Measurements from ENCODE around the gene YWHAE. TPM values are rescaled to one million over a fixed set of nuclear protein-coding genes. Genes with fewer than 3 reads are reported as not detected.

Gene YWHAE
- total RNA-seq, 1 experiment from 2014 or later: 537 TPM

DNA sequence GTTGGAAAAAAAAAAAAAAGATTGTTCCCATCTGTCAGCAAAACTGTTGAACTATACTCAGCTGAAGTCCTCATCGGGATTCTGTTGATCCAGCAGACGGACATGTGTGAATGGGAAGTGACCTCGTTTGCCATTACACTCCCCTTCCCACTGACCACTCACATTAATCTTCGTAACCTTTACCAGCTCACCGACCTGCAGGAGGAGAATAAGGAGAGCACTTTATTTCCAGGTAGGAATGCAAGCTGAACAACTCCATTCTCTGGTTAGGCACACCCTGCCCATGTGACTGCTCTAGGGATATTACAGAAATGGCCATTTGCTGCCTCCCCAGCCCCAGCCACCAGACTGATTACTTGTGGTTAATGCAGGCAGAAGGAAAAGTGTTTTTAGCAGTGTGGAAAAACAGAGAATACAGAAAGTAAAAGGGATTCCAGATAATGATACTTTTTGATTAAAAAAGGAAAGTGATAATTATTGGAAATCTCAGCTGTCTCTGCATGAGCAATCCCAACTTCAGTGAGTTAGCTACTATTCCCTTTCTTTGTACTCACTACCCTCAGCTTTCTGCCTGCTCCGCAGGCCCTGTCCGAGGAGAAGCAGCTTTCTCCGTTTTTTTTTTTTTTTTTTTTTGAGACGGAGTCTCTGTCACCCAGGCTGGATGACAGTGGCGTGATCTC is 23.6 kb upstream of the YWHAE start:
- H3K4me3 ChIP-seq (ENCODE audit: low read depth in 2 of 2, low read length in 2 of 2): no peak overlapping the region
- TF ChIP-seq TCF7L2 (IDR thresholded peaks at IDR 0.05; ENCODE audit: low read depth, low read length) (no peak), POLR2AphosphoS5 (IDR thresholded peaks at IDR 0.05; ENCODE audit: low read depth, low read length) (no peak), SIN3A (IDR thresholded peaks at IDR 0.05; ENCODE audit: borderline replicate concordance, insufficient read depth, low read depth, low read length) (no peak)
- TF ChIP-seq, protein P1, sequence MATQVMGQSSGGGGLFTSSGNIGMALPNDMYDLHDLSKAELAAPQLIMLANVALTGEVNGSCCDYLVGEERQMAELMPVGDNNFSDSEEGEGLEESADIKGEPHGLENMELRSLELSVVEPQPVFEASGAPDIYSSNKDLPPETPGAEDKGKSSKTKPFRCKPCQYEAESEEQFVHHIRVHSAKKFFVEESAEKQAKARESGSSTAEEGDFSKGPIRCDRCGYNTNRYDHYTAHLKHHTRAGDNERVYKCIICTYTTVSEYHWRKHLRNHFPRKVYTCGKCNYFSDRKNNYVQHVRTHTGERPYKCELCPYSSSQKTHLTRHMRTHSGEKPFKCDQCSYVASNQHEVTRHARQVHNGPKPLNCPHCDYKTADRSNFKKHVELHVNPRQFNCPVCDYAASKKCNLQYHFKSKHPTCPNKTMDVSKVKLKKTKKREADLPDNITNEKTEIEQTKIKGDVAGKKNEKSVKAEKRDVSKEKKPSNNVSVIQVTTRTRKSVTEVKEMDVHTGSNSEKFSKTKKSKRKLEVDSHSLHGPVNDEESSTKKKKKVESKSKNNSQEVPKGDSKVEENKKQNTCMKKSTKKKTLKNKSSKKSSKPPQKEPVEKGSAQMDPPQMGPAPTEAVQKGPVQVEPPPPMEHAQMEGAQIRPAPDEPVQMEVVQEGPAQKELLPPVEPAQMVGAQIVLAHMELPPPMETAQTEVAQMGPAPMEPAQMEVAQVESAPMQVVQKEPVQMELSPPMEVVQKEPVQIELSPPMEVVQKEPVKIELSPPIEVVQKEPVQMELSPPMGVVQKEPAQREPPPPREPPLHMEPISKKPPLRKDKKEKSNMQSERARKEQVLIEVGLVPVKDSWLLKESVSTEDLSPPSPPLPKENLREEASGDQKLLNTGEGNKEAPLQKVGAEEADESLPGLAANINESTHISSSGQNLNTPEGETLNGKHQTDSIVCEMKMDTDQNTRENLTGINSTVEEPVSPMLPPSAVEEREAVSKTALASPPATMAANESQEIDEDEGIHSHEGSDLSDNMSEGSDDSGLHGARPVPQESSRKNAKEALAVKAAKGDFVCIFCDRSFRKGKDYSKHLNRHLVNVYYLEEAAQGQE (IDR thresholded peaks at IDR 0.05; ENCODE audit: insufficient read depth in 1 of 2, low read depth in 2 of 2, low read length in 1 of 2): no peak
- TF ChIP-seq, protein P2, sequence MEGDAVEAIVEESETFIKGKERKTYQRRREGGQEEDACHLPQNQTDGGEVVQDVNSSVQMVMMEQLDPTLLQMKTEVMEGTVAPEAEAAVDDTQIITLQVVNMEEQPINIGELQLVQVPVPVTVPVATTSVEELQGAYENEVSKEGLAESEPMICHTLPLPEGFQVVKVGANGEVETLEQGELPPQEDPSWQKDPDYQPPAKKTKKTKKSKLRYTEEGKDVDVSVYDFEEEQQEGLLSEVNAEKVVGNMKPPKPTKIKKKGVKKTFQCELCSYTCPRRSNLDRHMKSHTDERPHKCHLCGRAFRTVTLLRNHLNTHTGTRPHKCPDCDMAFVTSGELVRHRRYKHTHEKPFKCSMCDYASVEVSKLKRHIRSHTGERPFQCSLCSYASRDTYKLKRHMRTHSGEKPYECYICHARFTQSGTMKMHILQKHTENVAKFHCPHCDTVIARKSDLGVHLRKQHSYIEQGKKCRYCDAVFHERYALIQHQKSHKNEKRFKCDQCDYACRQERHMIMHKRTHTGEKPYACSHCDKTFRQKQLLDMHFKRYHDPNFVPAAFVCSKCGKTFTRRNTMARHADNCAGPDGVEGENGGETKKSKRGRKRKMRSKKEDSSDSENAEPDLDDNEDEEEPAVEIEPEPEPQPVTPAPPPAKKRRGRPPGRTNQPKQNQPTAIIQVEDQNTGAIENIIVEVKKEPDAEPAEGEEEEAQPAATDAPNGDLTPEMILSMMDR (IDR thresholded peaks at IDR 0.05): no peak
- in situ Hi-C loops (cut with HindIII; ENCODE audit: low pct_unique_long_range_greater_than_20kb, low sequenced_read_pairs): no loop called here

DNA sequence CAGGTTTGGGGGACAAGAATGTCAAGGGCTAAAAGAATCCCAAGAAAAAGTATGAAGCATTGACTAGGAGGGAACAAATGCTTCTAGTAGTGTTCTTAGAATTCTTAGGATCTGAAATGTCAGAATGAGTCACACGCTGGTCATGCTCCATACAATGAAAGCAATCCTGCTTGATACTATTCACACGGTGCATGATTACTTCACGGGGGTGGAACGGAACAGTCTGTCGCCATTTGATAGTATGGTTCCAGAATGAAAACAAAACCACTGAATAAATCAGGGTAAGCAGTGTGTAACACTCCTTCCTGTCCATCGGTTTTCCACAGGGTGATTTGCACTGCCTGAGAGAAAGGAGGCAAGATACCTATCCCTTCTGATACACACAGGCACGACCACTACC is 22.9 kb upstream of the YWHAE start:
- POLR2A ChIA-PET: no interaction called here
- no peaks in the 10 kb centered on the region for H3K4me1 ChIP-seq (ENCODE audit: control insufficient read depth, insufficient read depth, low read length)
- peak; percentile 84 for ATAC-seq
- CTCF ChIA-PET: no interaction called here
- no TSS peak for BruUV-seq (replicated peaks)
- no peaks in the 10 kb centered on the region for H3K9me3 ChIP-seq (ENCODE audit: control insufficient read depth, insufficient read depth, low read depth, low read length)
- in situ Hi-C loops (cut with HindIII; ENCODE audit: low pct_unique_long_range_greater_than_20kb, low sequenced_read_pairs) (no loop called here), intact Hi-C loops (cut with micrococcal nuclease; ENCODE audit: unreplicated experiment) (no loop called here)
- H3K27me3 ChIP-seq (ENCODE audit: control insufficient read depth, insufficient read depth, low read length): no peaks in the 10 kb centered on the region
- no peak overlapping the region for H3K4me3 ChIP-seq (ENCODE audit: low read depth in 2 of 2, low read length in 2 of 2)
- H3K36me3 ChIP-seq (ENCODE audit: control insufficient read depth, insufficient read depth, low read length): peaks cover 12% of the 10 kb centered on the region
- peak; percentile 81 for DNase-seq (ENCODE audit: low read depth, low spot score)
- no peak overlapping the region for H3K27ac ChIP-seq (ENCODE audit: low read length)
- TF ChIP-seq TCF7L2 (IDR thresholded peaks at IDR 0.05; ENCODE audit: low read depth, low read length) (no peak), SIN3A (IDR thresholded peaks at IDR 0.05; ENCODE audit: borderline replicate concordance, insufficient read depth, low read depth, low read length) (no peak), POLR2AphosphoS5 (IDR thresholded peaks at IDR 0.05; ENCODE audit: low read depth, low read length) (no peak)
- TF ChIP-seq, protein P2 (IDR thresholded peaks at IDR 0.05): no peak
- TF ChIP-seq, protein P1 (IDR thresholded peaks at IDR 0.05; ENCODE audit: insufficient read depth in 1 of 2, low read depth in 2 of 2, low read length in 1 of 2): no peak

More for the DNA sequence above, 23.6 kb upstream of the YWHAE start:
- no TSS peak for BruUV-seq (replicated peaks)
- CTCF ChIA-PET: no interaction called here
- ATAC-seq (no peak), DNase-seq (ENCODE audit: low read depth, low spot score) (no peak)
- Histone ChIP-seq H3K27me3 (ENCODE audit: control insufficient read depth, insufficient read depth, low read length) (no peaks in the 10 kb centered on the region), H3K4me1 (ENCODE audit: control insufficient read depth, insufficient read depth, low read length) (no peaks in the 10 kb centered on the region), H3K27ac (ENCODE audit: low read length) (no peak overlapping the region), H3K9me3 (ENCODE audit: control insufficient read depth, insufficient read depth, low read depth, low read length) (no peaks in the 10 kb centered on the region), H3K36me3 (ENCODE audit: control insufficient read depth, insufficient read depth, low read length) (peaks cover 12% of the 10 kb centered on the region)
- intact Hi-C loops (cut with micrococcal nuclease; ENCODE audit: unreplicated experiment): no loop called here
- POLR2A ChIA-PET: no interaction called here

Measured in Panc1 (cell line).